Measurements from ENCODE around the gene OR6J1.

DNA sequence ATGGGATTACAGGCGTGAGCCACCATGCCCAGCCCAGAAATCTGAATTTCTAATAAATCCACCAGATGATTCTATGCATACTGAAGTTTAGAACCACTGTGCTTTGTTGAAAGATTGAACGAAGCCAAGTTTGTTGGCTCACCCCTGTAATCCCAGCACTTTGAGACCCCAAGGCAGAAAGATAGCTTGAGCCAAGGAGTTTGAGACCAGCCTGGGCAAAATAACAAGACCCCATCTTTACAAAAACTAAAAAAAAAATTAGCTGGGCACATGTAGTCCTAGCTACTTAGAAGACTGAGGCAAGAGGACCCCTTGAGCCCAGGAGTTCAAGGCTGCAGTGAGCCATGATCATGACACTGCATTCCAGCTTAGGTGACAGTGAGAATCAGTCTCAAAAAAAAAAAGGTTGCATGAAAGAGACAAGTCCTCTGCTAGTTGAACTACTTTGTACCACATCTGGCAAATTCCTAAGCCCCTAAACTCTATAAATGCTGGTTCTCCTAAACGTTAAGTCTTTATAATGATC, 47.7 kb downstream of the OR6J1 start:
- no peak for TF ChIP-seq POLR2A (IDR thresholded peaks at IDR 0.05)
- TF ChIP-seq, protein P1, sequence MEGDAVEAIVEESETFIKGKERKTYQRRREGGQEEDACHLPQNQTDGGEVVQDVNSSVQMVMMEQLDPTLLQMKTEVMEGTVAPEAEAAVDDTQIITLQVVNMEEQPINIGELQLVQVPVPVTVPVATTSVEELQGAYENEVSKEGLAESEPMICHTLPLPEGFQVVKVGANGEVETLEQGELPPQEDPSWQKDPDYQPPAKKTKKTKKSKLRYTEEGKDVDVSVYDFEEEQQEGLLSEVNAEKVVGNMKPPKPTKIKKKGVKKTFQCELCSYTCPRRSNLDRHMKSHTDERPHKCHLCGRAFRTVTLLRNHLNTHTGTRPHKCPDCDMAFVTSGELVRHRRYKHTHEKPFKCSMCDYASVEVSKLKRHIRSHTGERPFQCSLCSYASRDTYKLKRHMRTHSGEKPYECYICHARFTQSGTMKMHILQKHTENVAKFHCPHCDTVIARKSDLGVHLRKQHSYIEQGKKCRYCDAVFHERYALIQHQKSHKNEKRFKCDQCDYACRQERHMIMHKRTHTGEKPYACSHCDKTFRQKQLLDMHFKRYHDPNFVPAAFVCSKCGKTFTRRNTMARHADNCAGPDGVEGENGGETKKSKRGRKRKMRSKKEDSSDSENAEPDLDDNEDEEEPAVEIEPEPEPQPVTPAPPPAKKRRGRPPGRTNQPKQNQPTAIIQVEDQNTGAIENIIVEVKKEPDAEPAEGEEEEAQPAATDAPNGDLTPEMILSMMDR (IDR thresholded peaks at IDR 0.05) = no peak
